Stimulated activated naive CD8-positive, alpha-beta T cell treated with anti-CD3 and anti-CD28 coated beads, Interleukin-15, Interleukin-2, amounts not matched to agents 100 U/mL and 50 U/mL, for 24 hours (primary cell): ENCODE measurements around the gene CCDC194.
"Not testable (repeated sequence)": the region's sequence is repeated elsewhere in the genome, so short reads cannot be mapped to it uniquely, and the experiment has no call there.

Experiments used
- ATAC-seq: fragments of 150-1000 bp; cut with Tn5 transposase; one replicate; pipeline ENCODE4 v1.10.0; 2021
- DNase-seq: peaks from one replicate; pipeline ENCODE4 v3.0.0; 2021

The CCDC194 gene

DNA sequence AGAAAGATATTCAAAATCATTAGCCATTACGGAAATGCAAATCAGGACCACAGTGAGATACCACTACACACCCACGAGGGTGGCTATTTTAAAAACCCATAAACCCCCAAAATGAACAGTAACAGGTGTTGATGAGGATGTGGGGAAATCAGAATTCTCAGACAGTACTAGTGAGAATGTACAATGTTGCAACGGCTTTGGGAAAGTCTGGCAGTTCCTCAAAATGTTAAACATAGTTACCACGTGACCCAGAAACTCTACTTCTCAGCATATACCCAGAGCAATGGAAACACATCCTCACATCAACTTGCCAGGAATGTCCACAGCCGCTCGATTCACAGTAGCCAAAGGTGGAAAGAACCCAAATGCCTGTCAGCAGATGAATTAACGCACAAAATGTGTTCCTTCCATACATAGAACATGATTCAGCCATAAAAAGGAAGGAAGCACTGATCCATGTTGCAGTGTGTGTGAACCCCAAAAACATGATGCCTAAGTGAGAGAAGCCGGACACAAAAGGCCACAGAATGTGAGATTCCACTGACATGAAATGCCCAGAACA is 23.9 kb downstream of the CCDC194 start:
- ATAC-seq (peak; percentile 28), DNase-seq (no peak)

DNA sequence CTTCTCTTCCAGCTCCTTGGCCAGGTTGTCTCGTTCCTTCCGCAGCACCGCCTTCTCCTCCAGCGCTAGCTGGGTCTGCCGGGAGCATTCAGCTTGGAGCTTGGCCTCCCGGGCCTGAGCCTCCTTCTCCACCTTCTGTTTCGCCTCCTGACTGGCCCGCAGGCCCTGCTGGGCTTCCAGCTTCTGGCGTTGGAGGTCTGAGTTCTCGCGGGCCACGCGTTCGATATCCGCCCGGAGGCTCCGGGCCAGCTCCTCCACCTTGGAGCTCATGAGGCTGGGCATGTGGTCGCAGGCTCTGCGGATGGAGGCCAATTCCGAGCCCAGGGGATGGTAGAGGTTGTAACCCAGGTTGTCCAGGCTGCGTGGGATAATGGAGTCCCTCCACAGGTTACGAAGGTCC is 28.6 kb downstream of the CCDC194 start:
- peak; percentile 19 for ATAC-seq
- no peak for DNase-seq

DNA sequence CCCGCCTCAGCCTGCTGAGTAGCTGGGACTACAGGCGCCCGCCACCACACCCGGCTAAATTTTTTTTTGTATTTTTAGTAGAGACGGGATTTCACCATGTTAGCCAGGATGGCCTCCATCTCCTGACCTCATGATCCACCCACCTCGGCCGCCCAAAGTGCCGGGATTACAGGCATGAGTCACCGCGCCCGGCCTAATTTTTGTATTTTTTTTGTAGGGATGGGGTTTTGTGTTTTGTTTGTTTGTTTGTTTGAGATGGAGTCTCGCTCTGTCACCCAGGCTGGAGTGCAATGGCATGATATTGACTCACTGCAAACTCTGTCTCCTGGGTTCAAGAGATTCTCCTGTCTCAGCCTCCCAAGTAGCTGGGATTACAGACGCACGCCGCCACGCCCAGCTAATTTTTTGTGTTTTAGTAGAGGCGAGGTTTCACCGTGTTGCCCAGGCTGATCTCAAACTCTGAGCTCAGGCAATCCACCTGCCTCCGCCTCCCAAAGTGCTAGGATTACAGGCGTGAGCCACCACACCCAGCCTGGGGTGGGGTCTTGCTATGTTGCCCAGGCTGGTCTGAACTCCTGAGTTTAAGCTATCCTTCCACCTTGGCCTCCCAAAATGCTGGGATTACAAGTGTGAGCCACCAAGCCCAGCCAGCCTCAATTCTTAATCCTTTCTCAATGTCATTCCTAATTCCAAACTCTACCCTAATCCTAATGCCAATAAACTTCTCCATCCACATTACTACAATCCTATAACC is 30.0 kb downstream of the CCDC194 start:
- DNase-seq, ATAC-seq: not testable (repeated sequence)

DNA sequence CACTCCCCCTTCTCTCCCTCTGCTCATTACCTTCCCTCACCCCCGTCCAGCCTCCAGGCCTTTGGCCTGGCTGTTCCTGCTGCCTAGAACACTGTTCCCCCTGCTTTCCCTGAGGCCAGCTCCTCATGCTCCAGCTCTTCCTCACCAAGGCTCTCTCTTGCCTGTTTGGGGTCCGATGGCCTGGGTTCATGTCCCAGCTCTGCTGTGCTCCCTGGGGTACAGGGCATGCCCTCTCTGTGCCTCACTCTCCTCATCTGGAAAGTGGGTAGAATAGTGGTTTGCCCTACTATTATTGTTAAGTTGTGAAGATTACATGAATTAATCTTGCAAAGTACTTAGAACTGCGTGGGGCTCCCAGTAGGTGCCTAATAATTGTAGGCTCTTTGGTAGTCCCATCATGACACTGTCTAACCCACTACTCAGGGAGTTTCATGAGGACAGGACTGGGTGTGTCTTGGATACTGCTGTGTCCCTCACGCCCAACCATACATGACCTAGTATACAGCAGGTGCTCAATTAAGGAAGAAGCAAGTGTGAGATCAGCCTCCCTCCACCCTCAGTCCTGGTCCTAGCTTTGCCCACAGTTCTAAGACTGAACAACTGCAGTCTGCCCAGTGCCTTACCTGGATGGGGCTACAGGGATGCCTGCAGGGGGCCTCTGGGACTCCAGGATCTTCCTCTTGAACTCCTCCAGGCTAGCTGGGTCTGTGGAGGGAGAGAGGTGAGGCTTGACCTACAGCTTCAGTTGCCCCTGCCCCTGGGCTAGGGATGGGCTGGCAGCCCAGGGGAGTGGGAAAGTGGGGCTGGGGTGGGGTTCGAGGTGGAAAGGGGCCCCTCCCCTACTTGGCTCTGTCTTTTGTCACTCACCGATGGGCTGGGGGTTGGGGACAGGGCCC is 33.8 kb downstream of the CCDC194 start:
- DNase-seq: no peak
- ATAC-seq: no peak

DNA sequence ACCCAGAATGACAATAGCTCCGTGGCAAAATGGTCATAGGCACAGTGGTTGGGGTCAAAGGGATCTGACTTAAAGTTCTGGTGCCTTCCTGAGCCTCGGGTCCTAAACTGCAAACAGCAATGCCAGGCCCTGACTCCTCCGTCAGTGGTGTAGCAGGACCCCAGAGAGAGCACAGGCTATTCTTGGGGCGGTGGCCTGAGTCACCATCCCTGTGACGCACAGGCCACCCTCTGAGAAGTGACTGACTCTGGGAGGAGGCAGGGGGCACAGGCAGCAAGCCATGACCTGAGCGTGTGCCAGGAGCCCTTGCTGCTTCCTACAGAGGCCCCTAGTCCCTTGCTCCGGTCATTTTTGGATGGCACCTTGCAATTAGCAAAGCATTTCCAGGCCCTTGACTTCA is 35.6 kb downstream of the CCDC194 start:
- ATAC-seq (no peak), DNase-seq (no peak)

- no peak for ATAC-seq
- DNase-seq: no peak
These were observed 36.3 kb downstream of the CCDC194 start for GRCh38 chr19:17357724-17358123.

GRCh38 chr19:17357078-17357666 is 36.8 kb downstream of the CCDC194 start:
- DNase-seq: no peak
- no peak for ATAC-seq

DNA sequence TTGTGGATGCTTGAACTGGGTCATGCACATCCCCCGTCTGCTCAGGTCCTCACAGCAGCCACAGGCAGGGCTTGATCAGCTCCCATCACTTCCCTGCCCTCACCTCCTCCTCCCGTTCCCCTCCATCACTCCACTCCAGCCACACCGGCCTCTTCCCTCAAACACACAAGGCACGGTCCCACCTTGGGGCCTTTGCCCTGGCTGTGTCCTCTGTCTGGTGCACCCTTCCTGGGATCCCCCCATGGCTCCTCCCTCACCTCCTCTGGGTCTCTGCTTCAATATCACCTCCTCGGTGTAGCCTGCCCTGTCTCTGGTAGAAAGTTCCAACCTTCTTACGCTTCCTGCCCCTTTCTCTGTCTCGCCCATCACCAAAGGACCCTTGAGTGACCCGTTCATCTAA is 40.6 kb downstream of the CCDC194 start:
- ATAC-seq (peak; percentile 47), DNase-seq (no peak)

GRCh38 chr19:17352608-17353280 is 41.3 kb downstream of the CCDC194 start:
- no peak for DNase-seq
- no peak for ATAC-seq

DNA sequence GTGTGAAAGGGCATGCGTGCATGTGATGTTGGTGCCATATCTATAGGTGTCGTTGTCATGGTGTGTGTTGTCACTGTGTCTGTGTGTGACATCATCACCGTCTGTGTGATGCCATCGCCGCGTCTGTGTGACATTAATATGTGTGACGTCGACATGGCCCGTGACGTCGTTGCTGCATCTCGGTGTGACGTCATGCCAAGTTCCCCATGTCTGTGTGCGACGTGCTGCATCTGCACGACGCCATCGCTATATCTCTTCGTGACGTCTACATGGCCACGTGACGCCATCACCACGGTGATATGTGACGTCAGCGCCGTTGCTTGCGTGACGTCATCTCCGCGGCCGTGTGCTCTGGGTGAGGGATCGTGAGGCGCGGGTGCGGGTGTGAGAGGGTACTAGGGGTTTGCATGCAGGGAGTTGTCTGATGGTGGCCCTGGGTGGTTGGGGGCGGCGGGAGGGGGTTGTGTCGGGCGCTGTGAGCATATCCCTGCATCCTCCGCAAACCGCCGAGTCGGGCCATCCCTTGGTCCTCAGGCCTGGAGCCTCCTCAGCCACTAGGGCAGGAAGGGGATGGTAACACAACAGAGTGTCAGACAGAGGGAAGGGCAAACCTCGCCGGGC is 42.1 kb downstream of the CCDC194 start:
- DNase-seq (no peak), ATAC-seq (no peak)

DNA sequence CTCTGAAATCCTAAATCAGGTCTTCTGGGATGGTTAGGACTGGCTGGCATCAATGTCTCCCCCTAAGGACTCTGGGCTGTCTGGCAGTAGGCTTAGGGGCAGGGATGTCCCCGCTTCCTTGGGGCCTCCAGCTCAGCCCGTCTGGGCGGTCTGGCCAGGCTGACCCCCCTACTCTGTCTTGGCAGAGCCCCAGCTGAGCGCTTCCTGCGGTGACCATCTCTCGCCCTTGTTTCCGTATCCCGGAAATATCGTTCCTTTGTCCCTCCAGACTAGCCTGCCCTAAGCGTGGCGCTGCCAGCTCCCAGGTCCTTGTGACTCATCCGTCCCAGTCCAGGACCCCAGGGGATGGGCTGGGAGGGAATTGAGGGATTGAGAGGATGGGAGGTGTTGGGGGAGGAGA is 45.3 kb downstream of the CCDC194 start:
- no peak for DNase-seq
- no peak for ATAC-seq

DNA sequence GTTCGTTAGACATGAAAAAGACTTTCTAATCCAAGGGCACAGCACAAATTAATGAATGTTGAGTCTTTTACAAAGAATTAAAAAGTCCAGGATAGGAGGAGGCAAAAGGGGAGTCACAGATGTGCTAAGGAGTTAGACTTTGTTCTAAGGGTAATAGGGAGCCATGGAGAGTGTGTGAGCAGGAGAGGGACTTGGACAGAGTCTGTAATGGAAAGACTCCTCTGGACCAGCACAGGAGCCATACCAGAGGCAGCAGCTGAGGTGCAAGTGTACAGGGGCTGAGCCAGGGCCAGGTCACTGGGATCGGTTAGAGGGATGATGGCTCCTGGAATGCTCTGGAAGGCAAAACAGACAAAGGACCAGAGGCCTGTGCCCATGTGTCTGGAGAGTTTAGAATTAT is 46.1 kb downstream of the CCDC194 start:
- ATAC-seq: no peak
- no peak for DNase-seq

DNA sequence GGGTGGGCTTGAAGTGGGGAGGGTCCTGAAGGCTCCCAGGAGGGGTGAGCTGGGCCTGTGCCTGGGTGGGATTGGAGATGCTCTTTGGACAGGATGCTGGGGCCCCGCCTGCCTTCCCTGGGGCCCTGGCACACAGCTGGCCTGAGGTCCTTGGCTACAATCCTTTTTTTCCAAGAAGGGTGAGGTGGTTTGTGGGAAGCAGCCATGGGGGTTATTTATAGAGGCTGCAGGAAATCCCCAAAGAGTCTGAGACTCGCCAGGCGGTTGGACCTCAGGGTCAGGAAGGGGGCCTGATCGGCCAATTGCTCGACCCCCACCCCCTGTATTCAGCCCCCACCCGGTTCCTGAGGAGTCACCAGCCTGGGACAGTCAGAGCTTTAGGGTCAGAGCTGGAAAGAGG is 46.6 kb downstream of the CCDC194 start:
- DNase-seq (no peak), ATAC-seq (no peak)

DNA sequence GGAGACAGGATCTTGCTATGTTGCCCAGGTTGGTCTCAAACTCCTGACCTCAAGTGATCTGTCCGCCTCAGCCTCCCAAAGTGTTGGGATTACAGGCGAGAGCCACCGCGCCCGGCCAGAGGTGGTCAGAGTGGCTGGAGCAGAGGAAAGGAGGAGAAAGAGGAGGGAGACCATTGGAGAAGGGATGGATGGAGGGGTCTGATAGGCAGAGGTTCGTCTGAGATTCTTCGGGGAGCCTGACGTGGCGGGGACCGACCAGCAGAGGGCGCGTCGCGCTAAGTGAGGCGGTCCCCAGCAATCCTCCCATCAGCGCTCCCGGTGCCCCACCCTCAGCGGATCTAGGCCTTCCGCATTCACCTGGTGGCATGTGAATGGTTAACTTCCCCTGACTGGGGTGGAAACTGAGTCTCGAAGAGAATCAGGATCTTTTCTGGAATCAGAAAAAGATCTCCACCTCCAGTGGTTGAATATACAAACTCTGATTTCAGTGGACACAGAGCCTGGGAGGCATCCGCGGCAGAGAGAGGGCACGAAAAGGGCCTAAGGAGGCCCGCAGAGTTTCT is 47.8 kb downstream of the CCDC194 start:
- DNase-seq (peak; percentile 89), ATAC-seq (peak; percentile 93)

DNA sequence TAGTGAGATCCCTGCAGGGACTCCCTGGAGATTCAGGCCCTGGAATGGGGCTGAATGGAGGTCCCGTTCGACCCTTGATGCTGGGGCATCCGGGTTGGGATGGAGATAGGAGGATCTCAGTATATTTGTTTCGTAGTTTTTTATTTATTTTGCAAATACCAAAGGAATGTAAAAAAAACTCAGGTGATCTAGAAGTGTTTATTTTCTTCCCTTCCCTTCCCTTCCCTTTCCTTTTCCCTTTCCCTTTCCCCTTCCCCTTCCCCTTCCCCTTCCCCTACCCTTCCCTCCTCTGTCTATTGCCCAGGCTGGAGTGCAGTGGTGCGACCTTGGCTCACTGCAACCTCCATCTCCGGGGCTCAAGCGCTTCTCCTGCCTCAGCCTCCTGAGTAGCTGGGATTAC is 52.2 kb downstream of the CCDC194 start:
- ATAC-seq (no peak), DNase-seq (no peak)

GRCh38 chr19:17341386-17341785 is 52.6 kb downstream of the CCDC194 start:
- ATAC-seq (no peak), DNase-seq (no peak)

GRCh38 chr19:17340871-17341357 is 53.1 kb downstream of the CCDC194 start:
- ATAC-seq (no peak), DNase-seq (no peak)
